GM18907 (cell line): ENCODE results near the gene AKAP8L.
"Not testable (repeated sequence)": the region's sequence is repeated elsewhere in the genome, so short reads cannot be mapped to it uniquely, and the experiment has no call there.

Experiments
- ATAC-seq: cut with Tn5 transposase; IDR thresholded peaks from one replicate; pipeline ENCODE4 v1.9.1; 2021; ENCODE audit warnings: mild to moderate bottlenecking, moderate library complexity; ENCODE audit not compliant: unreplicated experiment

The AKAP8L gene

GRCh38 chr19:15363791-15364190 lies 55.0 kb downstream of the AKAP8L start:
- ATAC-seq, result not testable (repeated sequence)

DNA sequence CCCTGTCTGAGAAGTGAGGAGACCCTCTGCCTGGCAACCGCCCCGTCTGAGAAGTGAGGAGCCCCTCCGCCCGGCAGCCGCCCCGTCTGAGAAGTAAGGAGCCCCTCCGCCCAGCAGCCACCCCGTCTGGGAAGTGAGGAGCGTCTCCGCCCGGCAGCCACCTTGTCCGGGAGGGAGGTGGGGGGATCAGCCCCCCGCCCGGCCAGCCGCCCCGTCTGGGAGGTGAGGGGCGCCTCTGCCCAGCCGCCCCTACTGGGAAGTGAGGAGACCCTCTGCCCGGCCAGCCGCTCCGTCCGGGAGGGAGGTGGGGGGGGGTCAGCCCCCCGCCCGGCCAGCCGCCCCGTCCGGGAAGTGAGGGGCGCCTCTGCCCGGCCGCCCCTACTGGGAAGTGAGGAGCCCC lies 55.7 kb downstream of the AKAP8L start:
- not testable (repeated sequence) for ATAC-seq

- ATAC-seq, result not testable (repeated sequence)
Observed at GRCh38 chr19:15360015-15360414, 58.8 kb downstream of the AKAP8L start.

DNA sequence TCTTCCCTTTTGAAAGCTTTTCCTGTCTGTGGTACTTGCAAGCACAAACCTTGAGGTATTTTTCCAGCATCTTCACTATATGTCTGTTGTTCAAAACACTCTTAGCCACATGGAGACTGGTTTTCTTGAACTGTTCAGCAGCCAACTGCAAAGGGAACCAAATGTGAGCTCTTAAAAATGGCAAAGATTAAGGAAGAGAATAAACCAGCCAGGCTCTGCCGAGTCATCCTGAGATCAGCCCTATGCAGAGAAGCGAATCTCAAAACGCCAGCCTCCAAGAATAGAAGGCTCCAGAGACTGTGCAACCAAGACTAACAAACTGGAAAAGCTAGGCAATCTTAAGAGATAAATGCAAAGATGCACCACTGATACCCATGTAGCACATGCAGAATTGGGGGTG lies 59.9 kb downstream of the AKAP8L start:
- no peak for ATAC-seq

GRCh38 chr19:15357906-15358305 lies 60.9 kb downstream of the AKAP8L start:
- ATAC-seq, result no peak

DNA sequence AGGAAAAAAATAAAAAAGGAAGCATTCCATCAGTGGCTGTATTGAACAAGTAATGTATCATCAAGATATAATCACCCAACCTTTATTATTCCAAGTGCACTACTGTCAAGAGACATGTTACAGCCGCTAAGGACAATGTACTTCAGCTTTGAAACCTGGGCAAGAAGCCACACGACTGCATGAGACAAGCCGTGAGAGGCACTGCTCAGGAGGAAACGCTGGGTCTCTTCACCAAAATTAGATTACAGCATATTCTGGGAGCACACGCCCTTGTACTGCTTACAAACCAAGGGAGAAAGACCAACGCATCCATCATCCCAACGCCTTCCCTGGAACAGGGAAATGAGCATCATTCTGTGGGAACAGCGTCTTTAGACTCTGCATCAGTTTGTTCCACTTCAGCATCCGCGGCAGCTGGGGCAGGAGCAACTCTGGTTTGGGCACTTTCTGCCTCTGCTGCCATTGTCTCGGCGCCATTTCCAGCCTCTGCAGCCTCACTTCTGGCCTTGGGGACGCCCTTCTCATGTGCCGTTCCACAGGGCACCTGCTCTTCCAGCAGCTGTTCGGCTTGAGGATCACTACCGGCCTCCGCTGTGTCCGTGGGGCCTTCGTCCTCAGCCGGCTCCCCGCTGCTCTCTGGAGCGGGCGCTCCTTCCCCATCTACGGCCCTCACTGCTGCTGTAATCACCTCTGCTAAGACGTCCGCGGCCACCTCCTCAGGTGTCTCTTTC lies 64.1 kb downstream of the AKAP8L start:
- ATAC-seq, result no peak

- no peak for ATAC-seq
Observed at GRCh38 chr19:15353908-15354307, 64.9 kb downstream of the AKAP8L start.

GRCh38 chr19:15352535-15352934 lies 66.3 kb downstream of the AKAP8L start:
- ATAC-seq, result not testable (repeated sequence)

DNA sequence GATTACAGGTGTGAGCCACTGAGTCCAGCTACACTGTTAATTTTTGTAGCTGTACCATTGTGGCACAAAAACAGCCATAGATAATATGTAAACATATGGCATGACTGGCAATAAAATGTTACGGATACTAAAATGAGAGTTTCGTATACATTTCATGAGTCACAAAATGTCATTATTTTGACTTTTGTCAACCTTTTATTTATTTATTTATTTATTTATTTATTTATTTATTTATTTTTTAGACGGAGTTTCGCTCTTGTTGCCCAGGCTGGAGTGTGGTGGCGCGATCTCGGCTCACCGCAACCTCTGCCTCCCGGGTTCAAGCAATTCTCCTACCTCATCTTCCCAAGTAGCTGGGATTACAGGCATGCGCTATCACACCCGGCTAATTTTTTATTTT lies 77.5 kb downstream of the AKAP8L start:
- not testable (repeated sequence) for ATAC-seq

DNA sequence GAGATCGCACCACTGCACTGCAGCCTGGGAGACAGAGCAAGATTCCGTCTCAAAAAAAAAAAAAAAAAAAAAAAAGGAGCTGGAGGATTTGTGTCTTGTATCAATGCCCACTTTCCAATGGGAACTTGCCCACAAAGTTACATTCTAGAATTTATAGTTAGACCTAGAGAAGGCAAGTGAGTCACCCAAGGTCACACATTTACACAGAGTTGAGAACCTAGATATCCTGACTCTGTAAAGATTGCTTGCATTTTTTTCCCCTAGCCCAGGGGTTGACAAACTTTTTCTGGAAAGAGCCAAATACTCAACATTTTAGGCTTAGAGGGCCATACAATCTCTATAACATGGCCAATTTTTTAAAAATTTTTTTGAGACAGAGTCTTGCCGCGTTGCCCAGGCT lies 78.7 kb downstream of the AKAP8L start:
- ATAC-seq, result no peak

GRCh38 chr19:15337202-15337601 lies 81.6 kb downstream of the AKAP8L start:
- no peak for ATAC-seq

DNA sequence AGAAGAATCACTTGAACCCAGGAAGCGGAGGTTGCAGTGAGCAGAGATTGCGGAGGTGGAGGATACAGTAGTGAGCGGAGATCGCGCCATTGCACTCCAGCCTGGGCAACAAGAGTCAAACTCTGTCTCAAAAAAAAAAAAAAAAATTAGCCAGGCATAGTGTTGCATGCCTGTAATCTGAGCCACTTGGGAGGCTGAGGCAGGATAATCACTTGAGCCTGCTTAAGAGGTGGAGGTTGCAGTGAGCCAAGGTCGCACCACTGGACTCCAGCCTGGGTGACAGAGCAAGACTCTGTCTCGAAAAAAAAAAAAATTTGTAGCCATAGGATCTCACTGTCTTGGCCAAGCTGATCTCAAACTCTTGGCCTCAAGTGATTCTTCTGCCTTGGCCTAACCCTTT lies 82.8 kb downstream of the AKAP8L start:
- not testable (repeated sequence) for ATAC-seq

DNA sequence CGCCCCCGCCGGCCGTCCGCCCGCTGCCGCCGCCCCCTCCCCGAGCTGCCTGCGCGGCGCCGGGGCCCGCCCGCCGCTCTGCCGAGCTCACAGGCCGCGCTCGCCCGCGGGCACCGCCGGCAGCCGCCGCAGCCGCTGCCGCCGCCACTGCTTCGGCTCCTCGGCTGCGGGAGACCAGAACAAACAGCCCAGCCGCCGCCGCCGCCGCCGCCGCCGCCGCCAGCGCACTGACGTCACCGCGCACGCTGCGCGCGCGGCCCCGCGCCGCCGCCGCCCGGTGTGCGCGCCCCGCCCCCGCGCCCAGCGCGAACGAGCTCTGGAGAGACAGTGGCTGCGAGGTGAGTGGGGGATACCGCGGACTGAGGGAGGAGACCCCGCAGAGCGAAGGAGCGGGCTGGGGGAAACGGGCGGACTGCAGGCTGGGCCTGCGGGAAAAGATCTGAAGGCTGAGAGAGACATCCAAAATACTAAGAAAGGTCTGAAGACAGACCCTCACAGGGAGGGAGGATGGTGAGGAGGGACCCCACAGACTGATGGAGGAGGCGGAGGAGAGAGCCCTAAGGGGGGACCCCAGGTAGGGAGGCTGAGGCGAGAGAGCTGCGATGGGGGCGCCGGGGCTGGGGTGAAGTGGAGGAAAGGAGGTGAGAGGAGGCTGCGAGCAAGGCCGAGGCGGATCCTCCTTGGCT lies 86.3 kb downstream of the AKAP8L start, which contains the start of gene BRD4:
BRD4 (minus strand) TSS at position 229 of the 686 bp plus-strand sequence. CDS start 59,440 bp downstream, outside the sequence.
- peak; percentile 54 for ATAC-seq

- peak; percentile 37 for ATAC-seq
Observed at GRCh38 chr19:15331419-15332310, 87.1 kb downstream of the AKAP8L start.

DNA sequence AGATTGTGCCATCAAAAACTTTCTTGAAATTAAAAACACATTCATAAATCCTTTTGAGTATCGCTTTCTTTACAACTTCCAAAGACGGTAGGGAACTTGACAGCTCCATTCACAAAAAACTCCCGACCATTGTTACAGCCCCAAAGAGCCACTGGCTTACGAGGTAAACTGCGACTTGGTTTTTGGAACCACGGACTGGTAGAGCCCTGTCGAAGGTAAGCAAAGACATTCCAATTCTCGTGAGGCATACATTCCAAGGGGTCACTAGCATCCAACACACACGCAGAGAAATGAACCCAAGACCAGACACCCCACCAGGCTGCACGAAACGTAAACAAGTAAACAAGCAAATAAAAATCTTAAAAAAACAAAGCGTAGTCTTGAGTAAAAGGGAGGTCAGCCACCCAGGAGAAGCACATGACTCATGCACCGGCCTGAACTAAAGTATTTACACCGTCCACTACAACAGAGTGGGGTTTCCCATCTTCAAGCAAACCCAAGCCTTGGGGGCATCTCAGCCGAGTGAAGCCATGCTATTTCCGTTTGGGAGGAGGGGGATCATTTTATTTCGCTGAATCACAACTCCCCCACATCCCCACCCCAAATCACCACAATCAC lies 87.9 kb downstream of the AKAP8L start:
- ATAC-seq, result no peak
